Endothelial cell of umbilical vein (primary cell): ENCODE measurements around the gene ARF6. TPM values are rescaled to one million over a fixed set of nuclear protein-coding genes. Genes with fewer than 3 reads are reported as not detected.
A peak's percentile ranks its signal among the peaks of the same experiment; 100 is the strongest.

Experiments
- BruUV-seq: library from RNA; stranded (reverse); fragments of 400-500 nt; replicated peaks from 2 replicates; lab custom pipeline; 2021; lab: Mats Ljungman, UMichigan
- CTCF ChIA-PET: fragments of 300-600, 350-600 bp; sonication (Branson Sonifier 250); formaldehyde crosslinking; loops from one replicate; lab custom pipeline; 2021; ENCODE audit warnings: antibody characterized with exemption, inconsistent platforms; lab: Charles Lee
- POLR2A ChIA-PET: fragments of 300-600, 350-600 bp; sonication (Branson Sonifier 250); formaldehyde crosslinking; loops from one replicate; lab custom pipeline; 2021; ENCODE audit warnings: antibody characterized with exemption, inconsistent platforms; lab: Charles Lee
- DNase-seq: peaks from one replicate; pipeline ENCODE4 v3.0.0-alpha.2; 2011; ENCODE audit warnings: low read depth, low spot score
- FAIRE-seq: peaks from 2 replicates; lab custom pipeline; 2011; peaks lifted over from hg19 to GRCh38; lab: Jason Lieb, UNC
- H2AFZ ChIP-seq: 2 replicates; pipeline ENCODE4 v1.6.0; 2012; ENCODE audit warnings: low read depth, low read length, control low read depth, inconsistent platforms
- H3K27ac ChIP-seq: 2 replicates; pipeline ENCODE4 v1.5.1; 2011; ENCODE audit warnings: low read depth, mild to moderate bottlenecking, control low read depth, low read length, moderate library complexity; ENCODE audit not compliant: insufficient read depth
- H3K27me3 ChIP-seq, 2 experiments: 2 replicates each; pipeline versions ENCODE4 v1.6.0 to v1.6.1; 2011; ENCODE audit warnings: low read length in 2 of 2, mixed read lengths in 1 of 2; ENCODE audit not compliant: control insufficient read depth in 2 of 2, insufficient read depth in 2 of 2
- H3K36me3 ChIP-seq, 2 experiments: 2 replicates in 1 of 2; 3 replicates in 1 of 2; pipeline ENCODE4 v1.5.1; 2011; ENCODE audit warnings: low read length in 2 of 2, mild to moderate bottlenecking in 1 of 2, moderate library complexity in 1 of 2; ENCODE audit not compliant: control insufficient read depth in 2 of 2, insufficient read depth in 2 of 2; ENCODE audit errors: extremely low read depth in 1 of 2
- H3K4me1 ChIP-seq: 3 replicates; pipeline ENCODE4 v1.5.1; 2011; ENCODE audit warnings: mild to moderate bottlenecking, low read length; ENCODE audit not compliant: control insufficient read depth, insufficient read depth; ENCODE audit errors: extremely low read depth
- H3K4me2 ChIP-seq: 2 replicates; pipeline ENCODE4 v1.6.1; 2011; ENCODE audit warnings: low read length, control low read depth, mixed read lengths; ENCODE audit not compliant: insufficient read depth
- H3K4me3 ChIP-seq, 3 experiments: fragments of 200-600 bp in 1 of 3; sonication (generic), shearing (Covaris generic) in 1 of 3; replicated peaks in 1 of 3; 2 replicates each; pipeline ENCODE4 v1.5.1; 2011 to 2016; ENCODE audit warnings: control low read depth in 3 of 3, low read length in 3 of 3, mild to moderate bottlenecking in 2 of 3, inconsistent platforms in 1 of 3, low read depth in 1 of 3, moderate library complexity in 1 of 3; ENCODE audit not compliant: insufficient read depth in 1 of 3
- H3K79me2 ChIP-seq: 2 replicates; pipeline ENCODE4 v1.6.0; 2012; ENCODE audit warnings: low read length, inconsistent platforms; ENCODE audit not compliant: control insufficient read depth, insufficient read depth
- H3K9ac ChIP-seq: replicated peaks from 2 replicates; pipeline ENCODE3; 2011; ENCODE audit warnings: low read length, control low read depth; ENCODE audit not compliant: insufficient read depth; ENCODE audit errors: extremely low read depth
- H3K9me1 ChIP-seq: replicated peaks from 3 replicates; pipeline ENCODE4 v1.6.0; 2011; ENCODE audit warnings: mild to moderate bottlenecking, low read length; ENCODE audit not compliant: control insufficient read depth, insufficient read depth; ENCODE audit errors: extremely low read depth
- H3K9me3 ChIP-seq: replicated peaks from 2 replicates; pipeline ENCODE4 v1.5.1; 2012; ENCODE audit warnings: low read length, inconsistent platforms; ENCODE audit not compliant: control insufficient read depth, insufficient read depth
- H4K20me1 ChIP-seq: replicated peaks from 2 replicates; pipeline ENCODE3; 2011; ENCODE audit warnings: mild to moderate bottlenecking, low read length; ENCODE audit not compliant: control insufficient read depth, insufficient read depth; ENCODE audit errors: extremely low read depth
- CTCF ChIP-seq, 2 donors: IDR thresholded peaks; 1 replicate in 1 of 2; 2 replicates in 1 of 2; pipeline ENCODE4 v1.5.1; 2011; ENCODE audit warnings: low read length in 2 of 2, mild to moderate bottlenecking in 2 of 2, moderate library complexity in 2 of 2, control low read depth in 1 of 2, inconsistent platforms in 1 of 2, low read depth in 1 of 2; ENCODE audit not compliant: insufficient read depth in 1 of 2; ENCODE audit errors: extremely low read depth in 1 of 2
- EZH2 ChIP-seq: IDR thresholded peaks from 2 replicates; pipeline ENCODE4 v1.6.1; 2012; ENCODE audit warnings: borderline replicate concordance, low read depth, mild to moderate bottlenecking, moderate library complexity, low read length, inconsistent platforms; ENCODE audit not compliant: severe bottlenecking
- FOS ChIP-seq: IDR thresholded peaks from 2 replicates; pipeline ENCODE4 v1.6.1; 2011; ENCODE audit warnings: mild to moderate bottlenecking, low read length, moderate library complexity, borderline replicate concordance; ENCODE audit not compliant: insufficient read depth
- GATA2 ChIP-seq: IDR thresholded peaks from 2 replicates; pipeline ENCODE4 v1.7.0; 2011; ENCODE audit warnings: low read depth, mild to moderate bottlenecking, moderate library complexity, mixed read lengths, low read length; ENCODE audit not compliant: insufficient read length, insufficient read depth
- JUN ChIP-seq: IDR thresholded peaks from 2 replicates; pipeline ENCODE4 v1.6.1; 2011; ENCODE audit warnings: borderline replicate concordance, low read depth; ENCODE audit not compliant: insufficient read length, insufficient read depth
- MAX ChIP-seq: IDR thresholded peaks from 2 replicates; pipeline ENCODE4 v1.6.1; 2011; ENCODE audit not compliant: insufficient read depth, insufficient read length
- MYC ChIP-seq: IDR thresholded peaks from one replicate; pipeline ENCODE4 v1.6.1; 2011; ENCODE audit warnings: mild to moderate bottlenecking, low read depth, low read length
- POLR2A ChIP-seq: IDR thresholded peaks from 2 replicates; pipeline ENCODE4 v1.6.1; 2012; ENCODE audit warnings: low read depth, mild to moderate bottlenecking, control low read depth, low read length
- POLR2AphosphoS5 ChIP-seq: IDR thresholded peaks from 2 replicates; pipeline ENCODE4 v1.6.1; 2012; ENCODE audit warnings: low read depth, mild to moderate bottlenecking, control low read depth, low read length, moderate library complexity; ENCODE audit not compliant: insufficient read depth
- dilution Hi-C: fragments of 300-500 bp; cut with MboI; formaldehyde crosslinking; loops from one replicate; pipeline ENCODE4 v1.15.0; 2019; ENCODE audit warnings: low sequenced_read_pairs; ENCODE audit not compliant: extremely low pct_ligation_motif_present
- intact Hi-C: fragments of 100-400 bp; cut with micrococcal nuclease; formaldehyde crosslinking; loops from one replicate; pipeline ENCODE4 v1.10.0; 2022
- polyA plus RNA-seq, 4 experiments: library from polyadenylated mRNA; depleted of rRNA in 3 of 4; stranded (reverse) in 3 of 4; unstranded in 1 of 4; fragments of >200 nt; gene quantifications; 2 replicates each; pipeline versions ENCODE4 v1.2.1 to v1.2.3, GENCODE V29; 2011 to 2012; ENCODE audit warnings: missing spikeins in 1 of 4
- total RNA-seq: library from RNA; stranded (reverse); gene quantifications from 2 replicates; pipeline ENCODE4 v1.2.3, GENCODE V29; 2021

Gene ARF6
- total and polyA plus RNA-seq, 2 donors (not counting 3 experiments of a cell fraction or from before 2014, with no cell fraction given), result 21.7 to 73.6 TPM

- Histone ChIP-seq H3K36me3 (peaks cover 0 to 5% of the 10 kb centered on the region in 2 experiments), H3K4me2 (peak overlapping the region; percentile 94), H3K27me3 (no peaks in the 10 kb centered on the region), H3K9me3 (no peaks in the 10 kb centered on the region), H3K27ac (no peak overlapping the region), H3K79me2 (peaks cover 56% of the 10 kb centered on the region), H4K20me1 (peaks cover 4% of the 10 kb centered on the region), H3K4me1 (peaks cover 39% of the 10 kb centered on the region), H2AFZ (no peak overlapping the region), H3K9me1 (no peaks in the 10 kb centered on the region), H3K4me3 (peak overlapping the region in 1 of 3 experiments; percentile 70), H3K9ac (no peak overlapping the region)
- BruUV-seq, result no TSS peak
- no peak for DNase-seq
- dilution Hi-C loops (no loop called here), intact Hi-C loops (loop anchor here (1.0 kb wide), 1 partner anchor 143 kb away; no protein-coding TSS in a partner anchor)
- TF ChIP-seq POLR2A (no peak), CTCF (IDR thresholded peaks at IDR 0.05; ENCODE audit: extremely low read depth in 1 of 2, insufficient read depth in 1 of 2, low read depth in 1 of 2, low read length in 2 of 2) (no peak), POLR2AphosphoS5 (no peak), MYC (no peak), EZH2 (no peak), FOS (no peak), GATA2 (no peak), MAX (no peak), JUN (no peak)
- ChIA-PET CTCF (interaction anchor here (1.0 to 1.4 kb wide), 4 partner anchors 10 to 208 kb away, joined by 3 to 6 read pairs (median 5); no protein-coding TSS in a partner anchor), POLR2A (no interaction called here)
- no peak for FAIRE-seq
Measured at GRCh38 chr14:49896966-49897365, 4.1 kb downstream of the ARF6 start.
